Measurements from ENCODE around the gene LSM14B. TPM values are rescaled to one million over a fixed set of nuclear protein-coding genes. Genes with fewer than 3 reads are reported as not detected.
"Not testable (repeated sequence)": the region's sequence is repeated elsewhere in the genome, so short reads cannot be mapped to it uniquely, and the experiment has no call there.

LSM14B gene
- polyA plus RNA-seq, 1 donor from 2014 or later, result 0.98 TPM

GRCh38 chr20:62101078-62101477 lies 21.2 kb upstream of the LSM14B start:
- Mint-ChIP-seq H3K4me1 (no peaks in the 10 kb centered on the region), H3K27me3 (peaks cover 16% of the 10 kb centered on the region), H3K36me3 (peaks cover 2% of the 10 kb centered on the region), H3K4me3 (no peak overlapping the region), H3K27ac (peak overlapping the region in 1 of 3 donors; percentile 62), H3K9me3 (peaks cover 2 to 21% (median 18%) of the 10 kb centered on the region in 3 donors)

GRCh38 chr20:62103508-62104233 lies 18.6 kb upstream of the LSM14B start:
- Mint-ChIP-seq H3K9me3 (peaks cover 4 to 31% (median 28%) of the 10 kb centered on the region in 3 donors), H3K36me3 (peaks cover 4% of the 10 kb centered on the region)

GRCh38 chr20:62104234-62104789 lies 18.0 kb upstream of the LSM14B start:
- H3K27ac Mint-ChIP-seq, result no peak overlapping the region
- no peak overlapping the region for H3K4me3 Mint-ChIP-seq
- peaks cover 5% of the 10 kb centered on the region for H3K36me3 Mint-ChIP-seq
- H3K9me3 Mint-ChIP-seq, result peaks cover 7 to 34% (median 33%) of the 10 kb centered on the region in 3 donors
- H3K4me1 Mint-ChIP-seq, result no peaks in the 10 kb centered on the region
- H3K27me3 Mint-ChIP-seq, result peaks cover 13% of the 10 kb centered on the region

More at GRCh38 chr20:62103508-62104233, 18.6 kb upstream of the LSM14B start:
- Mint-ChIP-seq H3K27me3 (peaks cover 13% of the 10 kb centered on the region), H3K4me1 (no peaks in the 10 kb centered on the region), H3K4me3 (no peak overlapping the region), H3K27ac (no peak overlapping the region)

- Mint-ChIP-seq H3K27ac (no peak overlapping the region), H3K27me3 (peaks cover 9% of the 10 kb centered on the region), H3K36me3 (peaks cover 6% of the 10 kb centered on the region), H3K9me3 (peaks cover 9 to 37% (median 33%) of the 10 kb centered on the region in 3 donors), H3K4me1 (no peaks in the 10 kb centered on the region), H3K4me3 (peak overlapping the region in 1 of 4 donors; percentile 72)
Observed at GRCh38 chr20:62104791-62105345, 17.4 kb upstream of the LSM14B start.

GRCh38 chr20:62105592-62105991 lies 16.7 kb upstream of the LSM14B start:
- H3K36me3 Mint-ChIP-seq, result peaks cover 6% of the 10 kb centered on the region
- no peaks in the 10 kb centered on the region for H3K4me1 Mint-ChIP-seq
- peak overlapping the region in 1 of 3 donors; percentile 80 for H3K27ac Mint-ChIP-seq
- H3K4me3 Mint-ChIP-seq, result peak overlapping the region in 1 of 4 donors; percentile 19
- H3K9me3 Mint-ChIP-seq, result peaks cover 11 to 41% (median 39%) of the 10 kb centered on the region in 3 donors
- H3K27me3 Mint-ChIP-seq, result peaks cover 4% of the 10 kb centered on the region

- H3K27me3 Mint-ChIP-seq, result peaks cover 3% of the 10 kb centered on the region
- H3K4me3 Mint-ChIP-seq, result peak overlapping the region in 1 of 4 donors; percentile 68
- peaks cover 4% of the 10 kb centered on the region for H3K36me3 Mint-ChIP-seq
- no peaks in the 10 kb centered on the region for H3K4me1 Mint-ChIP-seq
- H3K9me3 Mint-ChIP-seq, result peaks cover 14 to 46% (median 31%) of the 10 kb centered on the region in 3 donors
- H3K27ac Mint-ChIP-seq, result no peak overlapping the region
Observed at GRCh38 chr20:62111148-62111547, 11.1 kb upstream of the LSM14B start.

- Mint-ChIP-seq H3K27ac (no peak overlapping the region), H3K4me3 (peak overlapping the region in 2 of 4 donors; percentile 13 to 81), H3K9me3 (peaks cover 14 to 39% (median 28%) of the 10 kb centered on the region in 3 donors)
Observed at GRCh38 chr20:62112368-62112767, 9.9 kb upstream of the LSM14B start.

GRCh38 chr20:62114894-62115293 lies 7.4 kb upstream of the LSM14B start:
- no peaks in the 10 kb centered on the region for H3K4me1 Mint-ChIP-seq
- H3K36me3 Mint-ChIP-seq, result no peaks in the 10 kb centered on the region
- H3K4me3 Mint-ChIP-seq, result no peak overlapping the region
- H3K9me3 Mint-ChIP-seq, result peaks cover 7 to 32% (median 13%) of the 10 kb centered on the region in 3 donors
- peaks cover 6% of the 10 kb centered on the region for H3K27me3 Mint-ChIP-seq
- H3K27ac Mint-ChIP-seq, result no peak overlapping the region

More at GRCh38 chr20:62112368-62112767, 9.9 kb upstream of the LSM14B start:
- Mint-ChIP-seq H3K4me1 (no peaks in the 10 kb centered on the region), H3K36me3 (peaks cover 4% of the 10 kb centered on the region), H3K27me3 (peaks cover 3% of the 10 kb centered on the region)

- H3K27ac Mint-ChIP-seq, H3K4me3 Mint-ChIP-seq, H3K36me3 Mint-ChIP-seq, H3K4me1 Mint-ChIP-seq, H3K27me3 Mint-ChIP-seq: not testable (repeated sequence)
- H3K9me3 Mint-ChIP-seq, result peaks cover 5 to 26% (median 8%) of the 10 kb centered on the region in 3 donors
Observed at GRCh38 chr20:62115800-62116407, 6.4 kb upstream of the LSM14B start.

- Mint-ChIP-seq H3K27ac (peak overlapping the region in 1 of 3 donors; percentile 78), H3K4me3 (peak overlapping the region in 1 of 4 donors; percentile 38), H3K4me1 (peaks cover 0 to 8% (median 4%) of the 10 kb centered on the region in 3 donors), H3K27me3 (peaks cover 6% of the 10 kb centered on the region), H3K9me3 (peaks cover 4 to 21% (median 4%) of the 10 kb centered on the region in 3 donors), H3K36me3 (no peaks in the 10 kb centered on the region)
Observed at GRCh38 chr20:62116558-62117361, 5.5 kb upstream of the LSM14B start.

GRCh38 chr20:62117362-62117646 lies 5.0 kb upstream of the LSM14B start:
- peak overlapping the region in 1 of 4 donors; percentile 38 for H3K4me3 Mint-ChIP-seq
- no peaks in the 10 kb centered on the region for H3K36me3 Mint-ChIP-seq
- peak overlapping the region in 1 of 3 donors; percentile 78 for H3K27ac Mint-ChIP-seq
- peaks cover 6% of the 10 kb centered on the region for H3K27me3 Mint-ChIP-seq
- peaks cover 0 to 8% (median 4%) of the 10 kb centered on the region in 3 donors for H3K4me1 Mint-ChIP-seq
- peaks cover 4 to 19% (median 4%) of the 10 kb centered on the region in 3 donors for H3K9me3 Mint-ChIP-seq

GRCh38 chr20:62117658-62118057 lies 4.6 kb upstream of the LSM14B start:
- Mint-ChIP-seq H3K4me3 (peak overlapping the region in 1 of 4 donors; percentile 50), H3K27ac (peak overlapping the region in 2 of 3 donors; percentile 16 to 78), H3K9me3 (peaks cover 2 to 15% (median 4%) of the 10 kb centered on the region in 3 donors), H3K27me3 (peaks cover 6% of the 10 kb centered on the region), H3K36me3 (no peaks in the 10 kb centered on the region), H3K4me1 (peaks cover 0 to 8% (median 4%) of the 10 kb centered on the region in 3 donors)

- H3K27me3 Mint-ChIP-seq, result peaks cover 6% of the 10 kb centered on the region
- peaks cover 0 to 10% (median 0%) of the 10 kb centered on the region in 3 donors for H3K9me3 Mint-ChIP-seq
- H3K4me1 Mint-ChIP-seq, result peaks cover under 1 to 8% (median 6%) of the 10 kb centered on the region in 3 donors
- H3K36me3 Mint-ChIP-seq, result no peaks in the 10 kb centered on the region
- peak overlapping the region in 2 of 4 donors; percentile 41 to 50 for H3K4me3 Mint-ChIP-seq
- H3K27ac Mint-ChIP-seq, result peak overlapping the region in 2 of 3 donors; percentile 16 to 100
Observed at GRCh38 chr20:62118113-62119043, 3.9 kb upstream of the LSM14B start.
